ENCODE data around the gene APOL4. TPM values are rescaled to one million over a fixed set of nuclear protein-coding genes. Genes with fewer than 3 reads are reported as not detected.
"Not testable (repeated sequence)": the region's sequence is repeated elsewhere in the genome, so short reads cannot be mapped to it uniquely, and the experiment has no call there.

The APOL4 gene
- total RNA-seq, 1 experiment from 2014 or later = not detected

DNA sequence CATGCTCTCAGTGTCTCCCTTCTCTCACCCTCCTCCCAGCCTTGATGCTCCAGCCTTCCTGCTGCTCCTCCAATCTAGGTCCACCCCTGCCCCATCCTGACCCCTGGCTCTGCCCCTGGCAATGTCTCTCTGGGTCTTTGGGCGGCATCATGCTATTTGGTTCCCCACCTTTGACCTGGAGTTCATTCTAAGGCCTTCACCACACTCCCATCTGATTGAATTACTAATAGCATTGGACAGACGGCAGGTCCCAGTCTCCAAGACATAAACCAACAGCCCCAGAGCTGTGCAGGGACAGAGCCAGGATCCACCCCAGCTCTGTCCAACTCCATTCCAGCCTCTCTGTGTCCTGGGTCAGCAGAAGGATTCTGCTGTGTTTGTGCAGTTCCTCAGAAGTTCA is 7.2 kb downstream of the APOL4 start:
- in situ Hi-C loops (cut with HindIII; ENCODE audit: low pct_unique_long_range_greater_than_20kb, low sequenced_read_pairs) = no loop called here
- no peak for DNase-seq (ENCODE audit: low read depth)

DNA sequence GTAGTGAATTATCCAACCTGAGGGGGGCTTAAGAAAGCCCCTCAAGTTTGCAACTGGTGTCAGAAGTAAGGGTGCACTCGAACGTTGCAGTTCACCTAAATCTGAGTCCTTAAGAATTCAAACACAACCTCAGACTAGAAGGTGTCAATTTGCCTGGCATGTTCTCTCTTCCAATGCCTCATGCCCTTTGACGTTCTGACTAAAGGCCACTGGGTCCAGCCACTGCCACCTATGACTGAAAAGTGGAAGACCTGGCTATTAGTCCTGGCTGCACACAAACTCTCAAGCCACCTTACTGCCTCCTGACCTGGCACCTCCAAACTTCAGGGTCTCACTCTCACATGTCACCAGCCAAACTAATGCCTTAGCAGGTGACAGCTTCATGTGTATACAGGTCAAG is 8.0 kb downstream of the APOL4 start:
- no peak for DNase-seq (ENCODE audit: low read depth)
- in situ Hi-C loops (cut with HindIII; ENCODE audit: low pct_unique_long_range_greater_than_20kb, low sequenced_read_pairs) = no loop called here

DNA sequence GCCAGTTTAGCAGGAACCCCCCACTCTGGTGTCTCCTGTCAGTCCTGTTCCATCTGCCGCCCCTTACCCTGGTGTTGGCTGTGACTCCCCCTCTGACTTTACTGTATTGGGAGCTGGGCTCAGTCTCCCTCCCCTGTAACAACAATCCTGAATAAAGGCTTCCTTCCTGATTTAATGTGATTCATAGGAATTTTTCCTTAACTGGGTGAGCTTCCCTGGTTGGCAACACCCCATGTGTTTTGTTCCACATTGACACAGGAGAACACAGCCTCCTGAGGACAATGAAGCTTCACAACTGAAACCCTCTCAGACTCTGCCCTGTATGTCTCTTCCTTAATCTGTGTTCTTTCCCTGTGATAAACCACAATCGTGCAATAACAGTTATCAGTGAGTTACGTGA is 8.4 kb downstream of the APOL4 start:
- no peak for DNase-seq (ENCODE audit: low read depth)
- in situ Hi-C loops (cut with HindIII; ENCODE audit: low pct_unique_long_range_greater_than_20kb, low sequenced_read_pairs) = no loop called here

DNA sequence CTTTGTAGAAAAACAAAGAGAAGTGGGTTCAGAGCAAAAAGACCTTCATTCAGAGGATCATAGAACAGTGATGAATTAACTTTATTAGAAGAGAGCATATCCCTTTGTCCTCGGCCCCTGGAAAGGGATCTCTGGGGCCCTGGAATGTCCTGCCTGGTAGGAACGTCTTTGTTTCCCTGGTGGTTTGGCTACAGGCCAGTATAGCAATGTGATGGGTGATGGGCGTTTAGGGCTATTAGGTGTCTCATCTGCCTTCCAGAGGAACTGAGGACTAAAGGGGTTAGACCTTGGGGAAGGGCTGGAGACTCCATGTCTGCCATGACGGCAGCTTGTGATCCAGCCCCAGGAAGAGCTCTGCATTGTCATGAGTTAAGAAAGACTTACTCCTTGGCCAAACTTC is 9.1 kb downstream of the APOL4 start:
- DNase-seq (ENCODE audit: low read depth) = no peak
- in situ Hi-C loops (cut with HindIII; ENCODE audit: low pct_unique_long_range_greater_than_20kb, low sequenced_read_pairs) = no loop called here

DNA sequence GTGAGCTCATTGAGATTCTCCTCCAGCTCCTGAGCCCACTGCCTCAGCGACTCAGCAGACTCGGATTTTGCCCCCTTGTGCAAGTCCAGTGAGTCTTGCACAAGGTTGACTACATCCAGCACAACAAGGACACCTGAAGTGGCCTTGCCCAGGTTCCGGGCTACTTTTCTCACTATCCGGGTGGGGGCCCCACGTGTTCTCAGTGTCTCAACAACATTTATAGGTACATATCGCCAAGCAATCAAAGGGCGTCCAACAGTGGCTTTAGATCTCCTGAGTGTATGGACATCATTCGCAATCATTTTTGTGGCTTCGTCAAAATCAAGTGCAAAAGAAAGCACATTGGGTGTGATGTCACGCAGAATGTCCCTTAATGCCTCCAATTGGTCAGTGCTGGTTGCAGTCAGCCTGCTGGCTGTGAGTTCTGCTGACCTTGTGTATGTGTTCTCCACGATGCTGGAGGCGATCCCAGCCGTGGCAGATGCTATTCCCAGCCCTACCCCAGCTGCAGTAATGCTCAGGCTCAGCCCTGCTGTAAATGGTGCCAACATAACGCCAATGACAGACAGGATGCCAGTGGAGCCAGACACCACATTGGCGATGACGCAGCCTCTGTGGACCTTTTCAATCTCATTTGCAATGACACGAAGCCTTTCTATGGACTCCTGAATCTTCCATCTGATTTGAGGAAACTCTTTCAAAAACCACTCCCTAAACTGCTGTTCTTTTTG is 10.3 kb downstream of the APOL4 start:
- DNase-seq (ENCODE audit: low read depth) = no peak
- in situ Hi-C loops (cut with HindIII; ENCODE audit: low pct_unique_long_range_greater_than_20kb, low sequenced_read_pairs) = no loop called here

DNA sequence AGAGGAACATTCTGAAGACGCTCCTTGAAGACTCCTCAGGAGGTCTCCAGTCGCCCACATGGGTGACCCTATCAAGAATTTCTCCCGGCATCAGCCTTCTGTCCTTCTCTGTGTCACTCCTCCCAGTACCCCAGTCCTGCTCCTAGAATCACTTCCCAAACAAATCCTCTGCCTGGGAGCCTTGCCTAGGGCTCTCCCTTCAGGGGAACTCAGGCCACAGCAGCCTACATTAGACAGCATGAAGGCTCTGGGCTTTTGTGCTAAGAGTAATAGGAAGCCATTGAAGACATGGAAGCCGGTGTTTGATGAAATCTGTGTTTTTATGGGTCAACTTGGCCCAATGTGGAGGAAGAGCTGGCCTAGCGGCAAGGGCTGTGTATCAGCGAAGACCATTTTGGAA is 13.7 kb downstream of the APOL4 start:
- in situ Hi-C loops (cut with HindIII; ENCODE audit: low pct_unique_long_range_greater_than_20kb, low sequenced_read_pairs) = not testable (repeated sequence)

DNA sequence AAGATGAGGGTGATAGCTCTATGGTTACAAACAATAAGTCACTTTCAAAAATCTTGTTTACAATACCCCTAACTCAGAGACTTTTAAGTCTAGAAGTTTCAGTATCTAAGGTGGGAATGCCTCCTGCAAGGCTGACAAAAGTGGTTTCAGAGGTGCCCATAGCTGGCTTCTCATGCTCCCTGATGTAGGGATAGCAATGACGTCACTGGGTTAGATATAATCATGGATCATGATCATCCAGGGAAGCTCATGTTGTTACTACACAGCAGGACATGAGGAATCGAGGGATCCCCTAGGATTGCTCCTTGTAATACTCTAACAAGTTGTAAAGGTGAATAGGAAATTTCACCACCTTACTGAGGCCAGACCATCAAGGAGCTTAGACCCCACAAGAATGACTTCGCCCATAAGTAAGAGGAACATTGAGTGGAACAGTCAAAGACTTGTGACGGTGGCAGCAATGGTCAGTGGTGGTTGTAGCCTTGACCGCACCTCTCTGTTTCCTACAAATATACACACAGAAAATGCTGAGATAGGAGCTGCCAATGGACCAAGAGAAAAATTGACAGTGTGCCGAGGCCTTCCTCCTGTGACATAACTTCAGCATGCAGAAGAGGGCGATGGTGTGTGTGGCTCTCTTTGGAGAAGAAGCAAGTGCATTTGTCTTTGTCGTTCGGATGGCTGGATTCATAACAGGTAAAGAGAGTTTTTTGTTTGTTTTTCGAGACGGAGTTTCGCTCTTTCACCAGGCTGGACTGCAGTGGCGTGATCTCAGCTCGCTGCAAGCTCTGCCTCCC is 15.6 kb downstream of the APOL4 start:
- in situ Hi-C loops (cut with HindIII; ENCODE audit: low pct_unique_long_range_greater_than_20kb, low sequenced_read_pairs) = no loop called here

More for the DNA sequence above, 13.7 kb downstream of the APOL4 start:
- not testable (repeated sequence) for DNase-seq (ENCODE audit: low read depth)

DNA sequence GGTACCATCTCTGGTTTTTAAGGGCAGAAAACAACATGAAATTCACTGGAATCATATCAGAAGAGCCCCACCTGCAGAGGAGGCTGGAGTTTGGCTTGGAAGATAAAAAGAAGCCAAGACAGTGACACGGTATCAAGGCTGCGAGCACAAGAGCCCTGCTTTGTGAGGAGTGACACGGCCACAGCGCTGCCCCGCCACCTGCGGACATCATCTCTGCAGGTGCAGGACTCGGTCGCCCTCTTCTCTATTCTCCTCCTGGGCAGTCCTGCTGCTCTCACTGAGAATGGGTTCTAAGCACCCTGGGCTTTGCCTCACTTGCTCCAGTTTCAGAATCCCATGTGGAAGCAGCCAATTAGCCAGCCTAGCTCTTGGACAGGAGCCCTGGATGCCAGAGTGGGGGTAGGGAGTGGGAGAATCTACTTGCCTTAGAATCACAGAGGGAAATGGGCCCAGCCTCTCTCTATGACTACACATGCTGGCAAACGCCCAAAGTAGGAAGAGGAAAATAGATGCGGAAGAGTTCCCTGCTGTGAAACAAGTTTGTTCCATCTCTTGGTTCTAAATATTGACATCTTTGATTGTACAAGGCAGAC is 17.1 kb downstream of the APOL4 start:
- no peak for DNase-seq (ENCODE audit: low read depth)
- in situ Hi-C loops (cut with HindIII; ENCODE audit: low pct_unique_long_range_greater_than_20kb, low sequenced_read_pairs) = no loop called here

More for the DNA sequence above, 15.6 kb downstream of the APOL4 start:
- no peak for DNase-seq (ENCODE audit: low read depth)

DNA sequence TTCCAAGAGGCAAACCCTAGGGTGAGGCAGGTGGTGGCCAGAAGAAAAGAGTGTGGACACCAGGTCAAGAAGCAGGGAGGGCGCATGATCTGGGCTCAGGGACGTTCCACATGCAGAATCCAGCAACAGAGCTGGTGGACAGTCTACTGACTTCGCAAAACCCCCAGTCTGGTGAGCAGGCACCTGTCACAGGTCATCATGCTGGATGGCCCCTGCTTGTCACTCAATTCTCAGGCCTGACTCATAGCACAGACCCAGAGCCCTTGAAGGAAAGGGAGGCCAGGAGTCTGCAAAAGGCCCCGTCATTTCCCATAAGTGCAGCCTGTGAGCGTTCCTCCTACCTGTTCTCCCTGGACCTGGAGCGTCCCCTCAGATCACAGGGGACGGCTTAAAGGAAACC is 18.2 kb downstream of the APOL4 start:
- in situ Hi-C loops (cut with HindIII; ENCODE audit: low pct_unique_long_range_greater_than_20kb, low sequenced_read_pairs) = no loop called here
- no peak for DNase-seq (ENCODE audit: low read depth)

DNA sequence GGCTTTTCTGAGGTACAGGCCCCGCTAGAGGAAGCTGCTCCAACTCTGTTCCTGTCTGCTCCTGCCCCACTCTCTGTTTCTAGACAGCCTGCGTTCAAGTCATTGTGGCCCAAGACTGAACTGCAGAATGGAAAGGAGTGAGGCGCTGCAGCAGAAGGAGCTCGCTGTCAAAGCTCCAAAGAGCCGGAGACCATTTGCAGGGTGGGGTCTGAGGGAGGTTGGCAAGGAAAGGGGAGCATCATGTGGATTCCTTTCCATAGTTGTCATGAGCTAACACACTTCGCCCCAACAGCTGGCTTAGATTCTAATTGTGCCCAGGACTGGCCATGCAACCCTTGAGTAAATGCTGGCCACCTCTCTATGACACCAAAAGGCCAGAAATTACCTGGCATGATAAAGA is 18.8 kb downstream of the APOL4 start:
- DNase-seq (ENCODE audit: low read depth) = no peak
- in situ Hi-C loops (cut with HindIII; ENCODE audit: low pct_unique_long_range_greater_than_20kb, low sequenced_read_pairs) = no loop called here

DNA sequence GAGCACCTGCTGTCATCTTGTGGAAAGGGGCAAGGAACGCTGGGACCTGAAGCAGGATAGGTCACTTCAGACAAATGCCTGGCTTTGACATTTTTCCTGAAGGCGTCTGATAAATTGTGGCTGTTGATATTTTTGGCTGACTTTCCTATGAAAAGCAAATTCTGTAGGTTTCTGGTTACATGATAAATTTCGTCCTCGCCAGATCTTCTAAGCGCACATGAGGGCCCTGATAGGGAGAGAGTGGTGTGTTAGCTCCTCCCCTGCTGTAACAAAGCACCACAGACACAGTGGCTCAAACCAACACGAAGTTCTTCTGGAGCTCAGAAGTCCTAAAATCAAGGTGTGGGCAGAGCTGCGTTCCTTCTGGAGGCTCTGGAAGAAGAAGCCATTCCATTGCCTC is 19.6 kb downstream of the APOL4 start:
- DNase-seq (ENCODE audit: low read depth) = no peak
- in situ Hi-C loops (cut with HindIII; ENCODE audit: low pct_unique_long_range_greater_than_20kb, low sequenced_read_pairs) = no loop called here

DNA sequence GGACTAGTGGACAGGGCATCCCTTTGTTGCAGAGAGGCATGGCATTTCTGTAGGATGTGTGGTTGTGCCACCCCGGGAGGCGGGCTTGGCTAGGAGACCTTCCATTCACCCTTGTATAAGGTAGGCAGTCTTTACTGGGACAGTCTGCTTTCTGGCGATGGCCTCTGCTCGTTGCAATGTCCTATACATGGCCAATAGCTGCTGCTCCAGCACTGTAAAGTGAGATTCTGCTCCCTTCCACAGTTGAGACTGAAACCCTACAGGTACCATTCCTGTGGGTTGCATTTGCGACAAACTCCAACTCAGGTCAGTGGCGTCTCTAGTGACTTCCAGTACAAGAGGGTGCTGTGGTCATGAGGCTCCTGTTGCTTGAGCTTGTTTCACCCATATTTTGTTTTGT is 20.7 kb downstream of the APOL4 start:
- in situ Hi-C loops (cut with HindIII; ENCODE audit: low pct_unique_long_range_greater_than_20kb, low sequenced_read_pairs) = no loop called here
- no peak for DNase-seq (ENCODE audit: low read depth)

DNA sequence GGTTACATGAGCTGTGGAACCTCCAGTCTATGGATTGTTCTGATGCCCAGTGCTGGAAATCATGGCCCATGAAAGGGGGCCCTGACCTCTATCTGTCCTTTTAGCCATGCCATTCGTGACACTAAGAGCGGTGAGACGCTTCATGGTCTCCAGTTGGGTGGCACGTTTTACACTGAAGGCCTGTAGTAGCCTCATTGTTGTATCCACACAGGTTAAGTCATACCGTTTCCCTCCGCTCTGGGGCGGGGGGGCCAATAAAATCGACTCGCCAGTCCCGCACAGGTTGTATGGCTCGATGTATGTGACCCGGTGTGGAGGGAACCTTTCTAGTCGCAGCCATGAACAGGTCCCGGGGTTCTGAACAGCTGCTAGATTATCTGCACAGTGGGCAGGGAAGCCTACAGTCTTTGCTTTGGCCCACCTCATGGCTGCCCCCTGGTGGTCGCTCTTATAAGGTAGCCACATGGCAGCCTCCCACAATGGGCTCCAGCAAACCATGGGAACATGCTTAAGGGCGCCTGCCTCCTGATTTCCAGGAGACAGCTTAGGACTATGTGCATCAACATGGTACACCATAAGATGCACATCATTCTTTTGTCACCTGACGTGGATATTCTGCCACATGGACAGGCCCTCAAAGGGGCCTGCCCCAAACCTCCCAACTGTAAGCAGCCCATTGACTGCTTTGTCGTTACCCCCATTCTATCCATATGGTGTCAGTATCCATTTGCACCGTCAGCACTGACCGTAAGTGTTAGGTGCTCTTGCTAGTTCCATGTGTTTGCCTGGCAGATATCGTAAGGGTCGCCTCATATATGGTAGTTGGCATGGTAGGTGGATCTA is 21.4 kb downstream of the APOL4 start:
- peak; percentile 19 for DNase-seq (ENCODE audit: low read depth)
- in situ Hi-C loops (cut with HindIII; ENCODE audit: low pct_unique_long_range_greater_than_20kb, low sequenced_read_pairs) = no loop called here

DNA sequence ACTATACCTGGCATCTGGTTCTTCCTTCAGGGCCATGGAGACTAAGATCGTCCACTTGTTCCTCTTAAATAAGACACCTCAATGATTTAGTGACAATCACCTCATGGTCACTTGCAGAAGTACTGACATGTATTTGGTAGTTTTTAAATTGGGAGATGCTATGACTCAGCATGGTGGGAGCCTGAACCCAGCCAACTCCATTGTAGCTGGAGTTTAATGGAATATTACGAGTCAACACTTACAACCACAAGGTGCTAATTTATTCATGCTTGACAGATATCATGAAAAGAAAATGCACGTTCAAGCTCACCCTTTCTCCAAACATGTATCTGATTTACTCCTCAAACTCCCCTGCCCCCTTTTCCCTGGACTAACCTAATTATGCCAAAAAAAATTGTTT is 24.4 kb downstream of the APOL4 start:
- no peak for DNase-seq (ENCODE audit: low read depth)
- in situ Hi-C loops (cut with HindIII; ENCODE audit: low pct_unique_long_range_greater_than_20kb, low sequenced_read_pairs) = no loop called here

DNA sequence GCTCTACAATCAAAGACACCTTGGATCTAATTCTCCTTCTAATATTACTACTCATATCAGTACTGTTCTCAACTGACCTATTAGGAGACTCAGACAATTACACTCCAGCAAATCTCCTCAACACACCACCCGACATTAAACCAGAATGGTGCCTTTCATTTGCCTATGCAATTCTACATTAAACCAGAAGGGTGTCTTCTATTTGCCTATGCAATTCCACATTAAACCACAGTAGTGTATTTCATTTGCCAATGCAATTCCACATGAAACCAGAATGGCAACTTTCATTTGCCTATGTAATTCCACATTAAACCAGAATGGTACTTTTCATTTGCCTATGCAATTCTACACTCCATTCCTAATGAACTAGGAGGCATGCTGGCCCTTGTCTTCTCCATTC is 25.7 kb downstream of the APOL4 start:
- no peak for DNase-seq (ENCODE audit: low read depth)
- in situ Hi-C loops (cut with HindIII; ENCODE audit: low pct_unique_long_range_greater_than_20kb, low sequenced_read_pairs) = no loop called here

DNA sequence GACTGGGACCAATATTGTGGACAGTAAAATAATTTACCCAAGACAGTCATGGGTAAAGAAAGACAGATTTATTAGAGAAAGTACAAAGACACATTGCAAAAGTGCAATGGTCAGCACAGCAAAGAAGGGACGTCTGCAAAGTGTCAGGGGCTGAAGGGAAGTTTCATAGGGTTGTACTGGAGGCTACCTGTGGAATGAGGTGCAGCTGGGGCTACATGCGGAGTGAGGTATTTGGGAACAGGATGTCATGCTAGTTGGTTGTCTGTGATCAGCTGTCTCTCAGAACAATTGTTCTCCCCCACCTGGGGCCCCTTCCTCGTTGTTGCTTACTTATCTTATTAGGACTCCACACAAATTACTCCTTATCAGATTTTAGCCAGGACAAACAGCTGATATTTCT is 29.7 kb downstream of the APOL4 start:
- in situ Hi-C loops (cut with HindIII; ENCODE audit: low pct_unique_long_range_greater_than_20kb, low sequenced_read_pairs) = no loop called here
- DNase-seq (ENCODE audit: low read depth) = no peak

DNA sequence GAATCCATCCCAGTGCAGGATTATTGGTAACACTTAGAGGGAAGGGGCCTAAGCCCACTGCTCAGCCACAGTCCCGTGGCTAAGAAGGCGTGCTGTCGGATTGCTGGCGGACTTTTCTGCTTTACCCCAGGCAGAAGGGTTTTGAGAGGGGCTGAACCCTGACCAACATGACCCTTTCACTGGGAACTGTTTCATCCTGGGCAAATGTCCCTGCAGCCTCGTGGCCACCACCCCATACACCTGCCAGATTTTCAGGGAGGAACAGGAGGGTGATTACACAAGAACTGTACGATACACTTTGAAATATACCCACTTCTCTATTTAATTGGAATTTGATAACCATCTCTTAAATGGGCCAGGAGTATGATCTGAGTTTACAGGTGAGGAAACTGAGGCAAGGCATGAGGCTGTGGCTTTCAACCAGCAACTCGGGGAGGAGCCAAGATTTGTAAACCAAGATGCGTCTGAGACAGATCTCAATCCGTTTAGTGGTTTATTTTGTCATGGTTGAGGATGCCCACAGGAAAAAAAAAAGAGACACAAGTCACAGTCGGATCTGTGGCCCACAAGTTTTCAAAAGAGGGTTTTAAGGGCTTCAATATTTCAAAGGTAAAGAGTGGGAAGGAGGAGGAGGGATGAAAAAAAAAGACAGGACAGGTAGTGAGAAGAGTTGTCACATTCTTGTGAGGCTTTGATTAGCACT is 34.9 kb downstream of the APOL4 start:
- DNase-seq (ENCODE audit: low read depth) = no peak
- in situ Hi-C loops (cut with HindIII; ENCODE audit: low pct_unique_long_range_greater_than_20kb, low sequenced_read_pairs) = no loop called here

DNA sequence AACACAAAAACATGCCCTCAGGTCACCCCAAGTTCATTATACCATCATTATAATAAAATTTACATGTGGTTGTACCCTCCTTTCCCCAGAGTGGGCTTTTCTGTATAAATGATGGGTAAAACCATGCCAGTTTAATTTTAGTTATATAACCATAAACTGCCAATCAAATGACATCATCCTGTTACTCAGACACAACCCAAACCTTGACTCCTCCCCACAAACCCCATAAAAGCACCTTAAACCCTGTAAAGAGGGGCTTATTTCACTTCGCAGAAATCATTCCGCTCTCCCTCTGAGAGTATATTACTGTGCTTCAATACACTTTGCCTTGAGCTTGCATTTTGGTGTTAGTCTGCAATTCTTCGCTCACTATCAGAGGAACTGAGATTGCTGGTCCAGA is 35.5 kb downstream of the APOL4 start:
- in situ Hi-C loops (cut with HindIII; ENCODE audit: low pct_unique_long_range_greater_than_20kb, low sequenced_read_pairs) = no loop called here
- no peak for DNase-seq (ENCODE audit: low read depth)

Data from Caki2 (cell line).